HG03442 (cell line): Measurements from ENCODE around the gene CARS2.
A peak's percentile ranks its signal among the peaks of the same experiment; 100 is the strongest.
"Not testable (repeated sequence)": the region's sequence is repeated elsewhere in the genome, so short reads cannot be mapped to it uniquely, and the experiment has no call there.

Experiments
- ATAC-seq: cut with Tn5 transposase; IDR thresholded peaks from one replicate; pipeline ENCODE4 v1.9.1; 2021; ENCODE audit warnings: mild to moderate bottlenecking, moderate library complexity; ENCODE audit not compliant: unreplicated experiment

Gene CARS2

GRCh38 chr13:110706570-110707372, 855 bp upstream of the CARS2 start:
- peak; percentile 3 for ATAC-seq

DNA sequence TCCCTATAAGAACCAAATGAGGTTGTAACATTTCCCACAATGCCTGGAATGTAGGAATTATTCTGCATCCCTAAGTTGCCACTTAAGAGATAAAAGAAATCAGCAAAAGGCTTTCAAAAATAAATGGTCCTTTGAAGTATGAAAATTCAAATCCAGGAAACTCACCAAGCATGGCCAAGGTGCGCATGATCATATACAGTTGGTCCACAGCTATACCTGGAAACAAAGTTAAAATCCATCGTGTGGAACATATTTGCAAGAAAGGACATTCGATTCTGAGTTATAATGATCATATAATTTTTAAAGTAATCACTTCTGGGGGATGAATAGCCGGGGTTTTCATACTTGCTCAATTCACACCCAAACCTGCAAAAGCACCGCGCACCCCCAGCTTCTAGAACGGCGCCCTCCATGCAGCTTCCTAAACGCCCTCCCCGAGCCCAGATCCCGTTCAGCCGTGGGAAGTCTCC, 525 bp downstream of the CARS2 start:
- no peak for ATAC-seq

DNA sequence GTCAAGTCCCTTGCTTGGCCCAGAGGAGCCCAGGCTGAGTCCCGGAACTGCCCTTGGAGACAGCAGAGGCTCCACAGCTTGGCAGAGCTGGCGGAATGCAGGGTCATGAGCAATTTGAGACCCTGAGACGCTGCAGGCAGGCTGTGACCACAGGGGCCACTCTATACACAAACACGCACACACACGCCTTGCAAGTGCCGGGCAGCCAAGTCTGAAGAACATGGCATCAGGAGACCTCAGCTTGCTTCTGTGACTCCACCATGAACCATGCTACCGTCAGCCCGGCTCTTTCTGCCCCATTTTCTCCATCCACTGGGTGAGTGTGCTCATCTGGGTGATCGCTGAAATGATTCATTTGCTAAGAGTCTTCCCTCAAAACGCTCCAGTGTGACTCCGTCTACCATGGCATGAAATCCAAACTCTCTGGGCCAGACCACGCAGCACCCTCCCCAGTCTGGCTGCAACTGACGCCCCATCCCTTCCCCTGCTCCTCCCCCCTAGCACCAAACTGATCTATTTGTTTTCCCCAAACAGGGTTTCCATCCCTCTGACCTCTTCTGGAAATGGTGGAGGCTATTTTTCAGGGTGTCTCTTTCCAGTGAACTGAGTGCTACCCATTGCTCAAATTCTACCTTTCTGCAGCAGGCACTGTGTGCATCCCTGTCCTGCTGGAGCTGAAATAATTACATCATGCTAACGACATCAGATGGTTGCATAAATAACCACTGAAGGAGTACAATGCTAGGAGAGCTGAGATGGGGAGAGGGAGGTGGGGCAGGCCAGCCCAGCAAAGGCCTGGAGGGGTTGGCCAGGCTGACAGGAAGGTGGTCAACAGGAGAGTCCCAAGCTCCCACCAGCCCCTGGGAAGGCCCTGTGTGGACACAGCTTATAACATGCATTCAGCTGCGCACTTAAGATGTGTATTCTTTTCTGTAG, 3.1 kb downstream of the CARS2 start:
- ATAC-seq = no peak

DNA sequence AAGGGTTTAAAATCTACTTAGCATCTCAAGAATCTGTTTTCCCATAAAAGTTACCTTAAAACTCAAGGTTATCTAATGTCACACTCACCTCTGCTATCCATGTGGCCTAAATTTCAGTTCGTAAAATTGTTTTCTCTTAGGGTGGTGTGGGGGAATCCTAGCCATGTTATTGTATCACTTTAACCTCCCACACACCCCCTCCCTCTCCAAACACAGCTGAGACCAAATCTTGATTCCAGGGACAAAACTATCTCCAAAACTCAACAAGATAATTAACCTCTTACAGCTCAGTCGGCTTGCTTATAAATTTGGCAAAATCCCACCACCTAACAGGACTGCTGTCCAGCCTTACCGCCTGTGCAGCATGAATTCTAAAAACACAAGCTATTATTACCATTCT, 3.8 kb downstream of the CARS2 start:
- no peak for ATAC-seq

- not testable (repeated sequence) for ATAC-seq
These were observed 4.9 kb downstream of the CARS2 start for GRCh38 chr13:110701061-110701460.

DNA sequence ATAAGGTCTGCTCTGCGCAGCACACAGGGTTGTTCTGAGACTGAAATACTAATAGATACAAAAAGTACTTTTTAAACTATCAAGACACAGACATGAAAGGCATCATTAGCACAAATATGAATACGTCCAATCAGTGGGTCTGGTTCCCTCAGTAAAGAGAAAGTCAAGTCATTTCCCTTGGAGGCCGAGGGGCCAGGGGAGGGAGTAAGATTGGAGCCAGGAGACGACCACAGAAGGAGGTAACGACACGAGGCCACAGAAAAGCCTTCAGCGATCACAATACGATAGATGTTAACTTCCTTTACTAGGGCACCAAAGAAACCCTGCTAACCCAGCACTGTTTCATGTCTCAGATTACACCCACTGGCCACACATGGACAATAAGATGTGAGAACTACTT, 5.3 kb downstream of the CARS2 start:
- no peak for ATAC-seq

DNA sequence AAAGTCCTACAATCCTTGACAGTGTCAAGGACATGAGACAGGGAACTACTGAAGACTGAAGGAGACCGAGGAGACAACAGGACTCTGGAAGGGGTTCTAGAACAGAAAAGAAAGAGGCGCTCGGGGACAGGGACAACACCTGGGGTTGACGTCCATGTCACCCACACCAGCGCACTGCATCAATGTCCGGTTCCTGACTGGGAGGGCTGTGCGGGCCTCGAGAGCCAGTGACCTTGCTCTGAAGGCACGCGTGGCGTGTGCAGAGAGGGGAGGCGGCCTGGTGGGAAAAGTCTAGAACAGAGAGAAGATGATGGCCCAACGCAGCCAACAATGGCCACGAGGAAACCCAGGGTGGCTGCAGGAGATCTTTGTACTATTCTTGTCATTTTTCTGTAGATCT, 5.7 kb downstream of the CARS2 start:
- ATAC-seq = no peak

DNA sequence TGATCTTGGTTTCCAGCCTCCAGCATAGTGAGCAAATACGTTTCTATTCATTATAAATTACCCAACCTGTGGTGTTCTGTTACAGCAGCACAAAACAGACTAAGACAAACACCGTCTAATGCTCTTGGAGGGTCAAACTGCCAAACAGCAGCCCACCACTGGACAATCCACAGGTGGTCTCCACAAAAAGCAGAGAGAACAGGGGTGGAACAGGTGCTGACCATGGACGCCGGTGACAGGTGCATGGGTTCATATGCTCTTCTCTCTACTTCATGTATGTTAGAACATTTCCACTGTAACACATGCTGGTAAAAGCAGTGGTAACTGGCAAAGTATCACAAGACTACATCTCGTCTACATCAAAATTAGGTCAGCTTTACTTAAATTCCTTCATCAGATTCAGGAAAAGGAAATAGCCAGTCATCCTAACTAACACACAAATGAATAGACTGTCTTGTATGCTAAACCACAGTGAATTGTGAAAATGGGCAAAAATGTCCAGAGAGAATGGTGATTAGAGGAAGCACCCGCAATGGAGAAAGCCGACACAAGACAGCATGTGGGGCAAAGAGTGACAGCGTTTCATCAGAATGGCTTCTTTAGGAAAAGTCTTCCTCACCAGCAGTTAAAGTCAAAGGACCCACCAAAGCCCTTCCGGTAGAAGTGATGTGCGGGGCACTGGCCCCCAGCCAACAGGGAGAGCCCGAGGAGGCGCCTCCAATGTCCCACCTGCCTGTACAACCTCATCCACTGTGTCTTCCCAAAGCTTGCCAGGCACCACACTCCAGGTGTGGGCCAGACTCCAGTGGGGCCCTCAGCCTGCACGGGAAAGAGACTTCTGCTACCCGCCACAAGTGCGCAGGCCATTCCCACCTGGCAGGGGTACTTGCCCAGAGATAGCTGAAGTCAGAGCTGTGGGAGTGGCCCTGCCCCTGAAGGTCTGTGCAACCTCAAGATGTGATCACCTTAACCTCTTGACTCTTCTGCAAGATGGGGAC, 6.5 kb downstream of the CARS2 start:
- peak; percentile 14 for ATAC-seq

DNA sequence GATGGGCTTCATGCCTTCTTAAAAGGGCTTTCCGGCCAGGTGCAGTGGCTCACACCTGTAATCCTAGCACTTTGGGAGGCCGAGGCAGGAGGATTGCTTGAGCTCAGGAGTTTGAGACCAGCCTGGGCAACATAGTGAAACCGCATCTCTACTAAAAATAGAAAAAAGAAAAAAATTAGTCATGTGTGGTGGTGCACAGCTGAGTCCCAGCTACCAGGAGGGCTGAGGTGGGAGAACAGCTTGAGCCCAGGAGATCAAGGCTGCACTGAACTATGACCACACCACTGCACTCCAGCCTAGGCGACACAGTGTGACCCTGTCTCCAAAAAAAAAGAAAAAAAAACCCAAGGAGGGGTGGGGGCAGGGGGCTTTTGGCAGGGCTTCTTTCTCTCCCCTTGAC, 7.2 kb downstream of the CARS2 start:
- ATAC-seq = peak; percentile 66

DNA sequence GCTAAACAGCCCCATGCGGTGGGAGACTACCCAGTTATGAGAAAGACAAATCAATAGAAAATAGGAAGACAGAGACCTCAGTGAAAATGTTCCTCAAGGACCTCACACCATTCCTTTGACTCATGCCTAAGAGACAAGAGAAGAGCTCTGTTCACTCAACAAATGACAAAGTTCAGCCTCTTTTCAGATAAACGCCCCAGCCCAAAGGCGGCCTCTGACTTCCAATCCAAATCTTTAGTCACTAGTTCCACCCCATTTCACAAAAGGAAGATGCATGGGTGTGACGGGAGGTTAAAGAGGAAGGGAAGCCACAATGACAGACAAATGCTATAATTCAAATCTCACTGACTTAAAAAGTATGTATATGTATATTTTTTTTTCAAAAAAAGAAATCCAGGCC, 8.1 kb downstream of the CARS2 start:
- no peak for ATAC-seq

- ATAC-seq = no peak
These were observed 9.1 kb downstream of the CARS2 start for GRCh38 chr13:110696776-110697175.

GRCh38 chr13:110695774-110696173, 10.1 kb downstream of the CARS2 start:
- ATAC-seq = not testable (repeated sequence)

GRCh38 chr13:110690516-110690915, 15.4 kb downstream of the CARS2 start:
- no peak for ATAC-seq

DNA sequence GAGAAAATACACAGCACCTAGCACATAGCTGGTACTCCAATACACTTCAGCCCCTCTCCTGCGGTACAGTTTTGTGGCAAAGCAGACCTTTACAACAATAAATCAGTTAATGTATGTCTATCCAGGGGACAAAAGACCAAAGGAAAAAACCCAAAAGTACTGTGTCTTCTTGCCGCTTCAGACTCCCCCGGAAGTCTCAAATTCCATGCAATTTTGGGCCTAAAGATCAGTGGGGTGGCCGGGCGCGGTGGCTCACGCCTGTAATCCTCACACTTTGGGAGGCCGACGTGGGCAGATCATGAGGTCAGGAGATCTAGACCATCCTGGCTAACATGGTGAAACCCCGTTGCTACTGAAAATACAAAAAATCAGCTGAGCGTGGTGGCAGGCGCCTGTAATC, 16.2 kb downstream of the CARS2 start:
- ATAC-seq = no peak

- ATAC-seq = no peak
These were observed 16.9 kb downstream of the CARS2 start for GRCh38 chr13:110689041-110689440.

- ATAC-seq = no peak
These were observed 18.2 kb downstream of the CARS2 start for GRCh38 chr13:110687736-110688135.

GRCh38 chr13:110685305-110686020, 20.5 kb downstream of the CARS2 start:
- ATAC-seq = no peak

- no peak for ATAC-seq
These were observed 21.4 kb downstream of the CARS2 start for GRCh38 chr13:110684388-110685056.

- ATAC-seq = no peak
These were observed 22.0 kb downstream of the CARS2 start for GRCh38 chr13:110683921-110684320.
